Head of caudate nucleus (tissue), 42 donors: ENCODE results near the gene IL17A.

Experiments used
- DNase-seq, 42 donors: peaks; one replicate each; pipeline versions ENCODE4 v3.0.0 to v3.0.0-alpha.2; 2020 to 2021; ENCODE audit warnings: mixed read lengths in 7 of 42
- intact Hi-C: fragments of 100-400 bp; cut with DNase I; formaldehyde crosslinking; loops from one replicate; pipeline ENCODE4 v1.15.0; 2022

IL17A gene

DNA sequence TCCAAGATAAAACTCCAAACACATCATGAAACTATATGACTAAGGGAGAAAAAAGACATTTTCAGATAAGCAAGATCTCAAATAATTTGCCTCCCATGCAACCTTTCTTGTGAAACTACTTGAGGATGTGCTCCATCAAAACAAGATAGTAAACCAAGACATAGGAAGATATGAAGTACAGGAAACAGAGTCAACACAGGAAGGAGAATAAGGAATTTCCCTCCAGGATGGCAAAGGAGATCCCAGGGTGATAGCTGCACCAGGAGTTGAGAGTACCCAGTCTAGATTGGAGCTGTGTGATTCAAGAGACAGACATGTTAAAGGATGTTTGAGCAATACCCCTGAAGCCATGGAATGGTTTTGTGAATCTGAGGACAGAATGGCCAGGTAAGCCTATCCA lies 15.3 kb downstream of the IL17A start:
- intact Hi-C loops: no loop called here
- no peak for DNase-seq

GRCh38 chr6:52207066-52207465 lies 20.9 kb downstream of the IL17A start:
- intact Hi-C loops: no loop called here
- no peak for DNase-seq

DNA sequence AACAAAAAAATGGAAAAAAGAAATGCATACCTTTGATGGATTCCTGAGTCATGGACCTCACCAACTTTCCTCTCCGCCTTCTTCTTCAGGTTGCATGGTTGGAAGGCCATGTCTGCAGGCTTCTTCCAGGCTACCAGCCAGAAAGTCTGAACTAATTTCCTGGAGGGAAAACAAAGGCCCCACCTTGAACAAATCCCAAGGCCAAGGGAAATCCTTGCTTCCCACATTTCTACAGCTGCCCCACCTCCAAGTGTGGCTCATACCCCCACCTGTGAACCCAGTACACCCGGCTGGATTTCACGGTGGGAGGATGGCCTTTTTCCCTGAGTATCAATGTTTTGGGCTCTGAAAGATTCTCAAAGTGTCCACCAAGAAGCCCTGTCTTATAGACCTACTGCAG lies 22.4 kb downstream of the IL17A start:
- intact Hi-C loops: no loop called here
- DNase-seq: no peak

DNA sequence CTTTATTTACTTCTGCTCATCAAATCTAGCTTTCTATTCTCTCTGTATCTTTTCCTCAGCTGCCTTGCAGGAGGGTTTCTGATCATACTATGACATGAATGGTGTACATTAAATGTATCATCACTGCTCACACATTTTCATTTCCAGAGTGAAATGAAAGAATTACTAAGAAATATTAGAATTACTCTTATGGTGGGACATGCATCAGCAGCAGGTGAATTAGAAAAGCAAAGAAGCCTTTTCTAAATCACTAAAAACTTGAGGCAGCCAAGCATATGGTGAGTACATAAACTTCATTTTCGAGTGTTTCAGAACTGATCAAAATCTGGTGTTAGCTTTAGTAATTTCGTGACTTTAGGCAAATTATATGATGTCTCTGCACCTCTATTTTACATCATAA lies 23.6 kb downstream of the IL17A start:
- intact Hi-C loops: no loop called here
- DNase-seq: no peak

GRCh38 chr6:52210227-52210626 lies 24.1 kb downstream of the IL17A start:
- intact Hi-C loops: no loop called here
- DNase-seq: no peak

DNA sequence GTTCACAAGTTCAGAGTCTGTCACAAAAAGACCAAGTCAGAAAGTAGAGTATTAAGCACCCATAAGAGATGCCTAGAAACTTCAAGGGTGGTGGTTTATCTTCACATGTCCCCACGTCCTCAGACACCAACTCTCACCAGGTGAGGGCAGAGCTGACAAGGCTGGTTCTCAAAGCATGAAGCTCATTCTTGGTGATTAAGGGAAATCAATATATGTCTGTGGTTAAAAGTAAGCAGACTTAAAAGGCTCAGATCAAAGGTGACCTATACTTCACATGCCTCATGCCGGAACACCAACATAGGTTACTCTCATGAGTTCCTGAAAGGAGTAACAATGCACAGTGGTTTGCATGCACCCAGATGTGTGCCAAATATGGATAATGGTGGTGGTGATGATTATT lies 27.0 kb downstream of the IL17A start:
- no peak for DNase-seq
- intact Hi-C loops: no loop called here

GRCh38 chr6:52215787-52216186 lies 29.6 kb downstream of the IL17A start:
- intact Hi-C loops: no loop called here
- DNase-seq: no peak

DNA sequence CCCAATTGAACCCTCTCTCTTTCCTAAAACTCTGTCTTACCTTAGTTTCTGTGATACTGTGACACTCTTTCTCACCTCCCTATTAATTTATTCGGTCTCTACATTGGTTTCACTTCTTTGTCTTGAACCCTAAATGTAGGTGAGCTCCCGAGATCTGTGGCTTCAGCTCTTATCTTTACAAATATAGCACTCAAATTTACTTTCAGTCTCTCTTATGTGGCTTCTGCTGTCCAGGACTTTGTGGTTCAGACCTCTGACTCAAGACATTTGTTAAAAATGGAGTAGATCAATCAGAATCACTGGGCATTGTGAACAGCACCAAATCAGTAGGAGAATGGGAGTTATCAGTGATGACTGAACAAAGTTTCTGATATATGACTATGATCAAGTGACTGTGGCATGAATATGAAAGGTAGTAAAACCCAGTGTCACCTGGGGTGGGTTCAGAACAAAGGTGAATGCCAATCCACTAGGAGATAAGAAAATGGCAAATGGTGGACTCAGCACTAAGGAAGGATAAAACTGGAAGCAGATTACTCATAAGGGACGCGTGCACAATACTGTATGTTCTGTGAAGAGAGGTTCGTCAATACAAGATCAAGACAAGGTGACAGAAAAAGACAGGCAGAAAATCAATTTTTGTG lies 30.9 kb downstream of the IL17A start:
- intact Hi-C loops: no loop called here
- no peak for DNase-seq

- no peak for DNase-seq
- intact Hi-C loops: no loop called here
These were observed 31.6 kb downstream of the IL17A start for GRCh38 chr6:52217761-52218160.

DNA sequence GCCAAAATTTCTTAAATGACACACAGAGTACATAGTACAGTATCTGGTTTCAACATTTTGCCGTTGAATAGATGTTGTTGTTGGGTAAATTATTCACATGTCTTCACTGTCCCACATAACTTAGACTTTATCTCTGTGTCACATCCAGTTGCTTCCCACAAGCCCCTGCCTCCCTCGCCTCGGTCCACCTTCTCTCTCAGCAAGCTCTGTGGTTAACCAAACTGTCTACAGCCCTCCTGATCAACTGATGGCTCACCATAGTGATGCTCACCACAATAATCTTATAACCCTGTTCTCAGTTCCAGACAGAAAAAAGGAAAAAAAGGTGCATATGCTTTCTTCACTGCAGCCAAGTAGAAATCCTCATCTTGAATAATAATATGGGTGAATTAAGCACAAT lies 35.1 kb downstream of the IL17A start:
- no peak for DNase-seq
- intact Hi-C loops: no loop called here

- intact Hi-C loops: no loop called here
- DNase-seq: no peak
These were observed 41.3 kb downstream of the IL17A start for GRCh38 chr6:52227495-52227894.

GRCh38 chr6:52230685-52231084 lies 44.5 kb downstream of the IL17A start:
- no peak for DNase-seq
- intact Hi-C loops: no loop called here

DNA sequence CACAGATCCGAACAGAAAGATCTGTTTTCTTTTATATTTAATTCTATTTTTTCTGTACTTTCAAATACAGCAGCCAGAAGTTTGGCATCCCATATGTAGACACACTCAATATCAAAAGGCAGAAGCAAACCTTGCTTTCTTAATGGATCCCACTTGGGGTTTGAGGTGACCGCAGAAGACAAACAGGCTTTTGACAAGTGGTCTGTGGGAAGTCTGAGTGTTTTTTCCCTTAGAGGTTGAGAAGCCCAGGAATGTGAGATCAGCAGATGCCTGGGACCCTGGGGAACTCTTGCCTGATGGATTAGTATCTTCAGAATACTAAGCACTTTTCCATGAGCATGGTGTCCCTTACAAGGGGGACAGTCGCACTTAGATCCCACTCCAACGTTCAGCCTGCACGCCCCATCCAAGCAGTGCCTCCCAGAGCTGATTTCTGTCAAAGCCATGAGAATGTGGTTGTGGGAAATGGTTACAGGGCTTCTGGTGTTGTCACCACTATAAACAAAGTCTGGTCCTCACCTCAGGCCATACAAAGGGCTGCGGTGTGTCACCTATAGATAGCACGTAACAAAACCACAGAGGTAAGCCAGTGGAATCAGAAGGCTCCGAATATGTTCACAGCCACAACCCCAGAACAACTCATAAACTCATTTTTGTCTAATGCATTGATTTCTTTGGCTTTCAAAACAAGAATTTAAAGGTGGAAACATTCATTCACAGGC lies 45.4 kb downstream of the IL17A start:
- intact Hi-C loops: no loop called here
- no peak for DNase-seq

DNA sequence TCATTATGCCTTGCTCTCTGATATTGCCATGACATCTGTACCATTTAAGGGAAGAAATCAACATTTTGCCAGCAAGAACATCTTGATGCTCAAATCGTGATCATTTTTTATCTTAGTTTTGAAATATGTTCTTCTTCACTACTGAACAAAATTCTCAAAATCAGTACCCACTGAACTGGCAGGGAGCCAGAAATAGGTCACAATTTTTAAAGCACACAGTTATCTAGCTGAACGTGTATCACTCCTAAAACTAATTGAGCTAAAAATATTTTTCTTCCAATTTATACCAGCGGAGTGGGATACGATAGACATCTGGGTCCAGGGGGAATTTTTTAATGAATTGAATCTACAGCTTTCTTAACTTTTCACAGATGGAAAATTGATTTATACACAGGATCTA lies 46.8 kb downstream of the IL17A start:
- no peak for DNase-seq
- intact Hi-C loops: no loop called here

DNA sequence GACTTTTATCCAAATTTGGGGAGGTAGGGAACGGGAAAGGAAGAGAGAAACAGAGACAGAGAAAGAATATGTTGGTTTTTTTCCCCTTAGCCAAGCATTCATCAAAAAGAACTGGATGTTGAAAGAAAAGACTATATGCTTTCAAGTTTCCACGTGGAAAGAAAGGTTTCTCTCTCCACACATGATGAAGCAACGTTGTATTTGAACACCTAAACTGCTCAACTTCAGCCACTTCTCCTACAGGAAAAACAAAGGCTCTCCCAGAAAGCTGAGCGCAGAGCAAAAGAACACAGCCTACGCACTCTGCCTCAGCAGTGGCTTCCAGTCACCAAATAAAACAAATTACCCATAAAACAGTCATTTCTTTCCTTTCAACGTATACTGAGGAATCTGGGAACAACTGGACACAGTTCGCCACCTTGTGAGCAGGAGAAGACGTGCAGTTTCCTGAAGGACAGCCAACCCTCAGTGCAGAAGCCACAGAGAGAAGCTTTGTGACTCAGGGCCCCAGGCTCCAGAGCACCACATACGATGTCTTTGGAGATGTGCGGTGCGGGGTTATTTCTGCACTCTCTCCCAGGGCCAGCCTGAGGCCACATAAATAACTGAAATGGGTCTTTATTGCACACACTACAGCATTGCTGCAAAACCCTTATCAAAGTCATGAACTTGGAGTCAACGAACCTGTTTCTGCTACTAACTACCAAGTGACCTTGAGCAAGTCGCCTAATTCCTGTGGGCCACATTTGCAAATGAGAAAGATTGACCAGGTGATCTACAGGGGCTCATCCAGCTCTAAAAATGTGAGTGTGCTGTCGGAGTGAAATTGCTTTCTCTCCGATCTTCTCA lies 48.0 kb downstream of the IL17A start:
- intact Hi-C loops: no loop called here
- DNase-seq: peak in 1 of 42 donors; percentile 2
